Endothelial cell of umbilical vein (primary cell): ENCODE data around the gene GALK1.
"Not testable (repeated sequence)": the region's sequence is repeated elsewhere in the genome, so short reads cannot be mapped to it uniquely, and the experiment has no call there.

Experiments used
- POLR2A ChIP-seq: IDR thresholded peaks from 2 replicates; pipeline ENCODE4 v1.6.1; 2012; ENCODE audit warnings: low read depth, mild to moderate bottlenecking, control low read depth, low read length
- TF ChIP-seq, protein P1 (sequence below), 2 donors: IDR thresholded peaks; 1 replicate in 1 of 2; 2 replicates in 1 of 2; pipeline ENCODE4 v1.5.1; 2011; ENCODE audit warnings: low read length in 2 of 2, mild to moderate bottlenecking in 2 of 2, moderate library complexity in 2 of 2, control low read depth in 1 of 2, inconsistent platforms in 1 of 2, low read depth in 1 of 2; ENCODE audit not compliant: insufficient read depth in 1 of 2; ENCODE audit errors: extremely low read depth in 1 of 2

- TF ChIP-seq, protein P1, sequence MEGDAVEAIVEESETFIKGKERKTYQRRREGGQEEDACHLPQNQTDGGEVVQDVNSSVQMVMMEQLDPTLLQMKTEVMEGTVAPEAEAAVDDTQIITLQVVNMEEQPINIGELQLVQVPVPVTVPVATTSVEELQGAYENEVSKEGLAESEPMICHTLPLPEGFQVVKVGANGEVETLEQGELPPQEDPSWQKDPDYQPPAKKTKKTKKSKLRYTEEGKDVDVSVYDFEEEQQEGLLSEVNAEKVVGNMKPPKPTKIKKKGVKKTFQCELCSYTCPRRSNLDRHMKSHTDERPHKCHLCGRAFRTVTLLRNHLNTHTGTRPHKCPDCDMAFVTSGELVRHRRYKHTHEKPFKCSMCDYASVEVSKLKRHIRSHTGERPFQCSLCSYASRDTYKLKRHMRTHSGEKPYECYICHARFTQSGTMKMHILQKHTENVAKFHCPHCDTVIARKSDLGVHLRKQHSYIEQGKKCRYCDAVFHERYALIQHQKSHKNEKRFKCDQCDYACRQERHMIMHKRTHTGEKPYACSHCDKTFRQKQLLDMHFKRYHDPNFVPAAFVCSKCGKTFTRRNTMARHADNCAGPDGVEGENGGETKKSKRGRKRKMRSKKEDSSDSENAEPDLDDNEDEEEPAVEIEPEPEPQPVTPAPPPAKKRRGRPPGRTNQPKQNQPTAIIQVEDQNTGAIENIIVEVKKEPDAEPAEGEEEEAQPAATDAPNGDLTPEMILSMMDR (IDR thresholded peaks at IDR 0.05; ENCODE audit: extremely low read depth in 1 of 2, insufficient read depth in 1 of 2, low read depth in 1 of 2, low read length in 2 of 2), result not testable (repeated sequence)
- not testable (repeated sequence) for TF ChIP-seq POLR2A
Measured at GRCh38 chr17:75778066-75778860, 13.3 kb upstream of the GALK1 start.
